GM18498 (cell line): Measurements from ENCODE around the gene FBXL2.
"Not testable (repeated sequence)": the region's sequence is repeated elsewhere in the genome, so short reads cannot be mapped to it uniquely, and the experiment has no call there.

Experiments used
- ATAC-seq: cut with Tn5 transposase; IDR thresholded peaks from one replicate; pipeline ENCODE4 v1.9.1; 2021; ENCODE audit warnings: mild to moderate bottlenecking, moderate library complexity; ENCODE audit not compliant: unreplicated experiment

The FBXL2 gene

GRCh38 chr3:33314993-33315392 is 37.8 kb downstream of the FBXL2 start:
- no peak for ATAC-seq

GRCh38 chr3:33315826-33316225 is 38.6 kb downstream of the FBXL2 start:
- no peak for ATAC-seq

DNA sequence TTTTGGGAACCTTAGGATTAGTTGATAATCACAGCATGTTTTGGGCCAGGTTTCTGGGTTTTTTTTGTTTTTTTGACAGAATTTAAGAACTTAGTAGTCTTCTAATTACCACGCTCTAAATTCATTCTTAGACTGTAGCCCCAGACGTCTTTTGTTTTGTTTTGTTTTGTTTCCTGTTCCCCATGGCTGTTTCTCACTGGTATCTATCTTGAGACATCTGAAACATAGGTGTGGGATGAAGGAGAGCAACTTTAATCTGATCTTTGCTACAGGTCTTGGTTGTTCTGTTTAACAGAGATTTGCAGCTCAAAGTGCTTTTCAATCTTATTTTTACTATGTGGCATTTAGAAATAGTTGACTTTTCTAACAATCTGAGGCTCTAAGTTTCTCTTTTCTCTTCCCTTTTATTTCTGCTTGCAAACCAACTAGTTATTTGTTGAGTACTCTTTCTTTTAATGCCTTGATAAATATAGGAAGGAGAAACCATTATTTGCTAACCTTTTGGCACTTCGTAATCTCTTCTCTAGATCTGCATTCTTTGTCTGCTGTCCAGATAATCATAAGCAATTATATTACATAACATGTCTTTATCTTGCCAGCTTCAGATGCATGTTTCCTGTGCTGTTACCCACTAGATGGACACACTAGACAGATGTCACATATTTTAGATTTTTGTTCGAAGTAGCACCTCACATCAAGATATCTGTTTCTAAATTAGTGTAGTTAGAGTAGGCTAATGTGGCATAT is 40.9 kb downstream of the FBXL2 start:
- ATAC-seq = no peak

- ATAC-seq = no peak
Measured at GRCh38 chr3:33318710-33319380, 41.6 kb downstream of the FBXL2 start.

GRCh38 chr3:33322412-33322811 is 45.2 kb downstream of the FBXL2 start:
- no peak for ATAC-seq

DNA sequence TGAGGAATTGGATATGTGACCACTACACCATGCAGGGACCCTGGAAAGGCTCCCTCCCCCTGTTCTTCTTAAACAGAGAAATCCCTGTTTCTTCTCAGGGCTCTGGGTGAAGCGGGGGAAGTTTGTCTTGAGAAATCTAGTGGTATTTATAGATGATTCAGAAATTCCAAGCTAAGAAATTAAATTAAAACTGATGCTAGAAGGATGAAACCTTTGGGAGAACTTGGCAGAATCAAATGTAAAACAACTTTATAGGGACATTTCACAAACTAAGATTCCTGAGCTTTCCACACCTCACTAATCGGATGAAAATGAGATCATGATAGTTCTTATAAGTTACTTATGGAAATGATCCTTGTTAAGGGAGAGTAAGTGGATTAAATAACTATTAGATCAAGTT is 54.2 kb downstream of the FBXL2 start:
- ATAC-seq = no peak

GRCh38 chr3:33334364-33334763 is 57.1 kb downstream of the FBXL2 start:
- ATAC-seq = no peak

GRCh38 chr3:33338936-33339465 is 61.8 kb downstream of the FBXL2 start:
- not testable (repeated sequence) for ATAC-seq

GRCh38 chr3:33339758-33340157 is 62.5 kb downstream of the FBXL2 start:
- no peak for ATAC-seq

DNA sequence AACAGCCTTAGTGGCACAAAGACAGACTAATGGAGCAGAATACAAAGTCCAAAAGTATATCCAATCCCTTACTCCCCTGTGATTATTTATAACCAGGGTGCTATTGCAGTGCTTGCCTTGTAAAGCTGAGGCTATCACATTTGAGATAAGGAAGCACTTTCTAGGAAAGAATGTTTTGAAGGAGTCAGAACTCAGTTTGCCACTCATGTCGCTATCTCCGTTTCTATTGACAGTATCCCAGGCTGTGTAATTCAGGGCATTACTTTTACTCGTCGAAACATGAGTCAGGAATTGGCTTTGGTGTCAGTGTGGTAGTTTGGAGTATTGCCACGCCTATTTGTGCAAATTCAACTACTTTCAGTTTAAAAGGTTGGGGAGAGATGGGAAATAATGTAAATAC is 78.4 kb downstream of the FBXL2 start:
- no peak for ATAC-seq

DNA sequence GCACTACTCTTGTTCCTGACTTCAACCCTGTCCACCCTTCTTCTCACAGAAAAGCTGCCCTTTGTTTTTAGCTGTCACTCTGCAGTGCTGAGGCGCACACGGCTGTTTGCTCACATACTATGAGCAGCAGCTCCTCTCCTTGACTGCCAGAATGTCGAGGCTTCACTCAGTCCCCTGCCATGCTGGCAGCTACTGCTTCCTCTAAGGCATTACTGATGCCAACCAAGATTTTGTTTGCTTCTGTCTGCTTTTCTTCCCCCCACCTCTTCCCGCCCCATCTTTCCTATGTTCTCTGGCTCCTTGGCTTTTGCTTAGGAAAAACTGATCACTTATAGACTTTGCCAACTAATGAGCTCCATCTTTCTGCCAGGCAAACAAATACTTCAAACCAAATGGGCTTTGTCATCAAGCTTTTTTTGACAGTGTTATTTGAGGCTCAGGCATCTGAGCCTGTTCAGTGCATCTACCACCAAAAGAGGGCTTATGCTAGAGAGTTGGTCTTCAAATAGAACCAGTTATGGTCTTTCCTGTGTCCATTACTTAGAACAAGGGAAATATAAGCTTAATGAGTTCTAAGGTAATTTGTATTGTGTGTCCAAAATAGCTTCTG is 81.0 kb downstream of the FBXL2 start:
- ATAC-seq = no peak

- no peak for ATAC-seq
Measured at GRCh38 chr3:33360136-33360825, 83.0 kb downstream of the FBXL2 start.

GRCh38 chr3:33363113-33363800 is 86.0 kb downstream of the FBXL2 start:
- no peak for ATAC-seq

GRCh38 chr3:33364060-33364459 is 86.8 kb downstream of the FBXL2 start:
- no peak for ATAC-seq

- no peak for ATAC-seq
Measured at GRCh38 chr3:33364531-33365128, 87.4 kb downstream of the FBXL2 start.

GRCh38 chr3:33372218-33373081 is 95.2 kb downstream of the FBXL2 start:
- ATAC-seq = no peak

DNA sequence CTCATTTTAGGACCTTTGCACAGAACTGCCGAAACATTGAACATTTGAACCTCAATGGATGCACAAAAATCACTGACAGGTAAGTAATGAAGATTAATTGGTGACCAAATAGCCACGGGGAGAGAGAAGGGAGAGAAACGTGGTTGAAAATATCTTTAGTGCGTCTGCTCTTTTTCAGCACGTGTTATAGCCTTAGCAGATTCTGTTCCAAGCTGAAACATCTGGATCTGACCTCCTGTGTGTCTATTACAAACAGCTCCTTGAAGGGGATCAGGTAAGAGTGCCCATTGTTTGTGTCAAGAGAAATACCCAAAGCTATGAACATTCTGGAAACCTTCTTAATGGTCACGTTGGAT is 95.8 kb downstream of the FBXL2 start:
- no peak for ATAC-seq

DNA sequence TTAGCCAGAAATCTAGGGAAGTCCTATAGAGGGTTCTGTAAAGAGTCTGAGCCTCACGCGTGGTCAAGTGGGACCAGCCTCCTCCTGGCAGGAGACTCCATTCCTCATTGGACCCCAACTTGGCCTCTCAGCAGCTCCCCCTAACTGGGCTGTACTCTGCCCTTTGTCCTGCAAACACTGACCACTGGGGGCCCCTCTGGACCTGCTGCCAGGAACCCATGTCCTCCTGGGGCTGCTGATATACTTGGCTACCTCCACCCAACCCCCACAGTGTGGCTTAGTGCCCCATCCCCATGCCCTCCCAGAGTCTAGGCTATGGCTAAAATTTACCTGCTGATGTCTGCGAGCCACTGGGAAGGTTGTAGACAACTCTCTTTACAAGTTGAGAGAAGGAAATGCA is 100.2 kb downstream of the FBXL2 start:
- ATAC-seq = no peak

DNA sequence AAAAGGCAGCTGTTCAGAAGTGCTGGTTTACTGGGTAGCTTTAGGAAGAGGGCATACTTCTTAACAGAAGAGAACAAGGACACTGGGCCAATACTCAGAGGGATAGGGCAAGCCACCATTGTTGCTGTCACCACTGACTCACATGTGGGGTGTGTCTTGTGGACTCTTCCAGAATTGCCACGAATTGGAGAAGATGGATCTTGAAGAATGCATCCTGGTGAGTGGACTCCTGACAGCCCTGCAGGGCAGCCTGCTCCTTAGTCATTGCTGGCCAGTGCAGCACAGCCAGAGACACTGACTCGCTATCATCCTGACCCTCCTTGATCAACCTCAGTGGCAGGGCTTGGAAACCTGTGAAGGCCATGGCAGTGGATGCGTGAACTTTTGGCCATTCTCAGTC is 100.7 kb downstream of the FBXL2 start:
- no peak for ATAC-seq

GRCh38 chr3:33380653-33381052 is 103.4 kb downstream of the FBXL2 start:
- ATAC-seq = no peak
